ENCODE data around the gene UTY.

GRCh38 chrY:13435968-13436937 lies 43.6 kb downstream of the UTY start:
- TF ChIP-seq CTCF (IDR thresholded peaks at IDR 0.05) (no peak), POLR2A (IDR thresholded peaks at IDR 0.05) (no peak)

Data from right lobe of liver (tissue), 4 donors.